DOHH2 (cell line): ENCODE results near the gene CEP57.
"Not testable (repeated sequence)": the region's sequence is repeated elsewhere in the genome, so short reads cannot be mapped to it uniquely, and the experiment has no call there.

ENCODE experiments used
- H3F3A ChIP-seq: fragments of 200-600 bp; sonication (generic), shearing (Covaris generic); 2 replicates; pipeline ENCODE4 v1.6.0; 2016; ENCODE audit warnings: antibody characterized with exemption, mild to moderate bottlenecking; ENCODE audit not compliant: control insufficient read depth, insufficient read depth
- H3K27ac ChIP-seq: fragments of 200-600 bp; sonication (generic); 2 replicates; pipeline ENCODE4 v1.5.1; 2014; ENCODE audit warnings: low read depth, mild to moderate bottlenecking, low read length, moderate library complexity
- H3K27me3 ChIP-seq: fragments of 200-600 bp; sonication (generic); 2 replicates; pipeline ENCODE4 v1.6.1; 2014; ENCODE audit warnings: mild to moderate bottlenecking, low read length, mixed read lengths; ENCODE audit not compliant: control insufficient read depth
- H3K36me3 ChIP-seq: fragments of 200-600 bp; sonication (generic); 2 replicates; pipeline ENCODE4 v1.6.1; 2014; ENCODE audit warnings: mild to moderate bottlenecking, low read length, moderate library complexity, mixed read lengths; ENCODE audit not compliant: control insufficient read depth
- H3K4me1 ChIP-seq: fragments of 200-600 bp; sonication (generic); 2 replicates; pipeline ENCODE4 v1.6.1; 2014; ENCODE audit warnings: mild to moderate bottlenecking, low read length, mixed read lengths; ENCODE audit not compliant: control insufficient read depth
- H3K4me2 ChIP-seq: fragments of 200-600 bp; sonication (generic); 2 replicates; pipeline ENCODE4 v1.6.0; 2014; ENCODE audit warnings: mild to moderate bottlenecking, low read length, moderate library complexity
- H3K4me3 ChIP-seq: fragments of 200-600 bp; sonication (generic); 2 replicates; pipeline ENCODE4 v1.5.1; 2014; ENCODE audit warnings: mild to moderate bottlenecking, low read length, mixed read lengths
- H3K79me2 ChIP-seq: fragments of 200-600 bp; sonication (generic); 2 replicates; pipeline ENCODE4 v1.6.1; 2014; ENCODE audit warnings: mild to moderate bottlenecking, low read length, mixed read lengths; ENCODE audit not compliant: control insufficient read depth
- H3K9me2 ChIP-seq: fragments of 200-600 bp; sonication (generic); replicated peaks from 2 replicates; pipeline ENCODE4 v1.6.1; 2014; ENCODE audit warnings: mild to moderate bottlenecking, low read length, mixed read lengths; ENCODE audit not compliant: control insufficient read depth
- H3K9me3 ChIP-seq: fragments of 200-600 bp; sonication (generic); 2 replicates; pipeline ENCODE4 v1.6.1; 2014; ENCODE audit warnings: antibody characterized with exemption, low read length, mixed read lengths; ENCODE audit not compliant: control insufficient read depth, insufficient read depth
- H4K20me1 ChIP-seq: fragments of 200-600 bp; sonication (generic); 2 replicates; pipeline ENCODE4 v1.6.0; 2014; ENCODE audit warnings: low read depth, mild to moderate bottlenecking, antibody characterized with exemption, low read length, moderate library complexity; ENCODE audit not compliant: control insufficient read depth, insufficient read depth
- CTCF ChIP-seq: fragments of 200-600 bp; sonication (generic); IDR thresholded peaks from one replicate; pipeline ENCODE4 v1.5.1; 2014; ENCODE audit warnings: antibody characterized with exemption, mild to moderate bottlenecking, low read depth, low read length; ENCODE audit not compliant: poor library complexity, severe bottlenecking
- EZH2phosphoT487 ChIP-seq: fragments of 200-600 bp; sonication (generic); IDR thresholded peaks from 2 replicates; pipeline ENCODE4 v1.6.1; 2017; ENCODE audit warnings: borderline replicate concordance, mild to moderate bottlenecking, antibody characterized with exemption, low read length, moderate library complexity, mixed read lengths

CEP57 gene

GRCh38 chr11:95853138-95853537 lies 62.8 kb downstream of the CEP57 start:
- H3K4me1 ChIP-seq: no peaks in the 10 kb centered on the region
- no peak overlapping the region for H3K4me2 ChIP-seq
- H3K36me3 ChIP-seq: peaks cover 14% of the 10 kb centered on the region
- H3K27ac ChIP-seq: no peak overlapping the region
- H3K27me3 ChIP-seq: no peaks in the 10 kb centered on the region
- no peaks in the 10 kb centered on the region for H3F3A ChIP-seq
- H3K79me2 ChIP-seq: no peaks in the 10 kb centered on the region
- TF ChIP-seq CTCF (no peak), EZH2phosphoT487 (no peak)
- H3K4me3 ChIP-seq: no peak overlapping the region
- no peaks in the 10 kb centered on the region for H3K9me2 ChIP-seq
- H4K20me1 ChIP-seq: no peaks in the 10 kb centered on the region
- no peaks in the 10 kb centered on the region for H3K9me3 ChIP-seq

- Histone ChIP-seq H3K79me2 (no peaks in the 10 kb centered on the region), H4K20me1 (no peaks in the 10 kb centered on the region), H3F3A (no peaks in the 10 kb centered on the region), H3K4me3 (no peak overlapping the region), H3K36me3 (peaks cover 15% of the 10 kb centered on the region), H3K4me2 (no peak overlapping the region), H3K9me3 (no peaks in the 10 kb centered on the region), H3K27me3 (no peaks in the 10 kb centered on the region), H3K4me1 (no peaks in the 10 kb centered on the region), H3K27ac (no peak overlapping the region), H3K9me2 (no peaks in the 10 kb centered on the region)
- TF ChIP-seq CTCF: no peak
- no peak for TF ChIP-seq EZH2phosphoT487
Observed at GRCh38 chr11:95853862-95854261, 63.6 kb downstream of the CEP57 start.

DNA sequence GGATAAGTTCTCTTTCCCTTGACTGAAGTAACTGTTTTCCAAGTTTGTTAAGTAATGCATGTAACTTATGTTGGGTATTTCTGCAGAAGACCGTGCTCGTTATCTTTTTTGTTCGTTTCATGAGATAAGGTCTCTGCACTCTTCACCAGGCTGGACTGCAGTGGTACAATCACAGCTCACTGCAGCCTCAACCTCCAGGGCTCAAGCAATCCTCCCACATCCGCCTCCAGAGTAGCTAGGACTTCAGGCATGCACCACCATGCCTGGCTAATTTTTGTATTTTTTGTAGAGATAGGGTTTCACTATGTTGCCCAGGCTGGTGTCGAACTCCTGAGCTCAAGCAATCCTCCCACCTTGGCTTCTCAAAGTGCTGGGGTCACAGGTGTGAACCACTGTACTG lies 64.1 kb downstream of the CEP57 start:
- H3K79me2 ChIP-seq, H3K27ac ChIP-seq, H3K9me3 ChIP-seq, H3K4me1 ChIP-seq, H3F3A ChIP-seq, H4K20me1 ChIP-seq, H3K4me2 ChIP-seq, H3K4me3 ChIP-seq, H3K27me3 ChIP-seq, H3K9me2 ChIP-seq: not testable (repeated sequence)
- H3K36me3 ChIP-seq: peaks cover 14% of the 10 kb centered on the region

GRCh38 chr11:95860024-95860423 lies 69.7 kb downstream of the CEP57 start:
- not testable (repeated sequence) for H3K4me2 ChIP-seq, H3K79me2 ChIP-seq, H3K9me3 ChIP-seq, H3K27ac ChIP-seq, H4K20me1 ChIP-seq, H3K4me3 ChIP-seq, H3K9me2 ChIP-seq, H3K36me3 ChIP-seq, H3K27me3 ChIP-seq, H3K4me1 ChIP-seq, H3F3A ChIP-seq
